M059J (cell line): ENCODE data around the gene CCDC18. TPM values are rescaled to one million over a fixed set of nuclear protein-coding genes. Genes with fewer than 3 reads are reported as not detected.
"Not testable (repeated sequence)": the region's sequence is repeated elsewhere in the genome, so short reads cannot be mapped to it uniquely, and the experiment has no call there.

Experiments
- DNase-seq: peaks from one replicate; pipeline ENCODE4 v3.0.0-alpha.2; 2012; ENCODE audit warnings: low read depth
- total RNA-seq: library from RNA; depleted of rRNA; stranded (reverse); fragments of >200 nt; shearing (Covaris generic); gene quantifications from 2 replicates; pipeline ENCODE4 v1.2.3, GENCODE V29; 2014; rRNA removed

Gene CCDC18, protein sequence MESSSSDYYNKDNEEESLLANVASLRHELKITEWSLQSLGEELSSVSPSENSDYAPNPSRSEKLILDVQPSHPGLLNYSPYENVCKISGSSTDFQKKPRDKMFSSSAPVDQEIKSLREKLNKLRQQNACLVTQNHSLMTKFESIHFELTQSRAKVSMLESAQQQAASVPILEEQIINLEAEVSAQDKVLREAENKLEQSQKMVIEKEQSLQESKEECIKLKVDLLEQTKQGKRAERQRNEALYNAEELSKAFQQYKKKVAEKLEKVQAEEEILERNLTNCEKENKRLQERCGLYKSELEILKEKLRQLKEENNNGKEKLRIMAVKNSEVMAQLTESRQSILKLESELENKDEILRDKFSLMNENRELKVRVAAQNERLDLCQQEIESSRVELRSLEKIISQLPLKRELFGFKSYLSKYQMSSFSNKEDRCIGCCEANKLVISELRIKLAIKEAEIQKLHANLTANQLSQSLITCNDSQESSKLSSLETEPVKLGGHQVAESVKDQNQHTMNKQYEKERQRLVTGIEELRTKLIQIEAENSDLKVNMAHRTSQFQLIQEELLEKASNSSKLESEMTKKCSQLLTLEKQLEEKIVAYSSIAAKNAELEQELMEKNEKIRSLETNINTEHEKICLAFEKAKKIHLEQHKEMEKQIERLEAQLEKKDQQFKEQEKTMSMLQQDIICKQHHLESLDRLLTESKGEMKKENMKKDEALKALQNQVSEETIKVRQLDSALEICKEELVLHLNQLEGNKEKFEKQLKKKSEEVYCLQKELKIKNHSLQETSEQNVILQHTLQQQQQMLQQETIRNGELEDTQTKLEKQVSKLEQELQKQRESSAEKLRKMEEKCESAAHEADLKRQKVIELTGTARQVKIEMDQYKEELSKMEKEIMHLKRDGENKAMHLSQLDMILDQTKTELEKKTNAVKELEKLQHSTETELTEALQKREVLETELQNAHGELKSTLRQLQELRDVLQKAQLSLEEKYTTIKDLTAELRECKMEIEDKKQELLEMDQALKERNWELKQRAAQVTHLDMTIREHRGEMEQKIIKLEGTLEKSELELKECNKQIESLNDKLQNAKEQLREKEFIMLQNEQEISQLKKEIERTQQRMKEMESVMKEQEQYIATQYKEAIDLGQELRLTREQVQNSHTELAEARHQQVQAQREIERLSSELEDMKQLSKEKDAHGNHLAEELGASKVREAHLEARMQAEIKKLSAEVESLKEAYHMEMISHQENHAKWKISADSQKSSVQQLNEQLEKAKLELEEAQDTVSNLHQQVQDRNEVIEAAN (N-terminal part only)
- 9.0 and 14.2 TPM in 2 replicates for total RNA-seq

DNA sequence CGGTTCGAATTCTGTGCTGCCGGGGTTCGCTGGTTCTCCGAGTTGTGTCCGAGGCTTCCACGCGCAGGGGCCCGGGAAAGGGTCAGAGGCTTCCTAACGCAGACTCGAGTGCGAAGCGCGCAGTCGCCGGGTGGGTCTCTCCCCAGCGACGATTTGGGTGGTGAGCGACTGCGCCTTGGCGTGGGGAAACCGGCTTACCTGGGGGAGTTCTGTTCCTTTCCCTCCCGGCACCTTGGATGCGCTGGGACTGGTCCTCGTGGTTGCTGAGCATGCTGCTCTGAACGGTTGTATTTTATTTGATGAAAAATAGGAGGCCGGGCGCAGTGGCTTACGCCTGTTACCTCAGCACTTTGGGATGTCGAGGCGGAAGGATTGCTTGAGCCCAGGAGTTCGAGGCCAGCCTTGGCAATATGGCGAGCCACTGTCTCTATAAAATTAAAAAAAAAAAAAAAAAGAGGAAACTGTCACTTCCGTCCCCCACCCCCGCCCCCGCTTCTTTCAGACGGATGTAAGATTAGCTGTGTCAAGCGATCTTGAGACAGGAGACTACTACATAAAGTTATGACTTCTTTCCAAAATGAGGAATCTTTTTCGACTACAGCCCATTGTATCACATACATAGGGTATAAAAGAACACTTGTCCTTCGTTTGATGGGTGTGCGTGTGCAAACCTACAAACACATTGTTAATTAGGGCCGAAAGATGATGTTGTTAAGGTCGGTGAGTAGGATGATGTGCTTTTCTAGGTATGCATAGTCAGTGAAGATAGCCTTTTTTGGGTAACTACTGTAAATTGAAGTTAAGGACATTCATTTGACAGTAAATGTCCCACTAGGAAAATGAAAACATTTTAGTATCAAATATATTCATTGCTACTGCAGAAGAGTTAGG is at the start of gene CCDC18:
Gene CCDC18 (plus strand): TSS at position 2 of the 891 bp plus-strand sequence. CDS start 2,638 bp downstream, outside the sequence.
- peak; percentile 69 for DNase-seq

DNA sequence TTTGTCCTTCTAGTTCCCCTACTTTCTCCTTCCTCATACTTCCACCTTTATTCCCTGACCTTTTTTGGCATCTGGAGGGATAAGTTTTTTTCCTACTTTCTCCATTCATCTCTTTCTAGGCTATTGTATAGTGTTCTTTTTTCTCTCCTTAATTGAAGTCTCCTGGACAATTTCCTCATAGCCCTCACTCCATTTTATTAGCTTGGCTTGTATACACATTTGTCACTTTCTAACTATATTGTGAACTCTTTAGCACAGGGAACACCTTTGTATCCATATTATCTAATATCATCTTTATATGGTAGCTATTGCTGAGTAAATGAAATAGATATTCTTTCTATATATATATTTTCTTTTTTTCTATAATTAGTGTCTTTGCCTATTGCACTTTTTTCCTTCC is 47.9 kb upstream of the CCDC18 start:
- DNase-seq, result no peak

DNA sequence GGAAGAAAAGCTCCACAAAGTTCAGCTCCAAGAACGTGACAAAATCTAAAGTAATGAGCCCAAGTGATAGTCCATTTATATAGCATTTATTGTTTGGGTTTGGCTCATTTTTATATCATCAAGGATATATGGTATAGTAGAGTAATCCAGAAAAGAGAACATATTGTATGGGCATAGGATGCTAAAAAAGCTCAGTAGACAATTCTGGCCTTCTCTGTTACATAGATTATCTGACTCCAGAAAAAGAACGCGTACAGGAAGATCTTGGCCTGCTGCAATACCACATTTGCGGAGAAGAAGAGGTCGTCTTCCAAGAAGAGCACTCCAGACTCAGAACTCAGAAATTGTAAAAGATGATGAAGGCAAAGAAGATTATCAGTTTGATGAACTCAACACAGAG is 44.1 kb upstream of the CCDC18 start:
- DNase-seq, result no peak

DNA sequence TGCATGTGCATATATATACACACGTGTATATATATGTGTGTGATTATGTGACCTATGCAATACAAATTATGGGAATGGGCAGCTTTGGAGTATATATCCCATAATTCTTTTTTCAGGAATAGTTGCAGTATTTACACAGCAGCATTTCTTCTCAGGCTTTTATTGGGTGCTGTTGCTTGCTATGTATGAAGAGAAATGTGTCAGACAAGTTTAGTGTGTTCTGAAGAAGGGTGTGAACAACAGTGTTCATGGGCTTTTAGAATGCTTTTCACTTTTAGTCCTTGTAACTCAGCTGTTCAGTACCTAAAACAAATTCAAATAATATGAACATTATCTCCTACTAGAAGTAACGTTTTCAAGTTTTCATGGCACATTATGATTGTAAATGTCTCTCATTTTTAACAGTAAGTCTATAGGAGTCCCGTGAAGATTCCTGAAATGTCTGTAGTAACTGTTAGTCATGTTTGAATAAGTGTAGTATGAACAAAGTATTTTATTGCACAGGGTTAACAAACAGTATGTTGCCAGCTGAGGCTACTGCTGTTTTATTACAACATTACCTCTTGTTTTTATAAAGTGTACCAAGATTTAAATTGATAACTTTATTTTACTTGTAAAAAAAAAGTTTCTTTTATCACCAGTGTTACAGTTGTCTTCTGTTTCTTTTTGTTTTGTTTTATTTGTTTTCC is 42.8 kb upstream of the CCDC18 start:
- DNase-seq, result no peak

DNA sequence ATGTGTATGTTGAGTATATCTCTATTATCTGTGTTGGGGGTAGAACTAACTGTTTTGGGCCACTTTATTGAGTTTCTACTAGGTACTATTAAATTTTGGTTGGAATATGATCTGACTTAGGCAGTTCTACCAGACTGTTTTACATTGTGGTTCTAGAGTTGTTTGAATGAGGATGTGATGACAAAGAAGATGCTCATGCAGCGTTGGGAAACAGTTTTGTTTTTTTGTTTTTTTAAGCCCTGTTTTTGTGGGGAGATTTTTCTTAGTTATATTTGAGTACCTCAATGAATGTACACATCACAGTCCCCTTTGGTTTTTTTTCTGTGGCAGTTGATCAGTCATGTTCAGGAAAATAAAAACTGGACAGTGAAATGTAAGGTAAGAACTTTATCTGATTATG is 40.4 kb upstream of the CCDC18 start:
- DNase-seq, result no peak

DNA sequence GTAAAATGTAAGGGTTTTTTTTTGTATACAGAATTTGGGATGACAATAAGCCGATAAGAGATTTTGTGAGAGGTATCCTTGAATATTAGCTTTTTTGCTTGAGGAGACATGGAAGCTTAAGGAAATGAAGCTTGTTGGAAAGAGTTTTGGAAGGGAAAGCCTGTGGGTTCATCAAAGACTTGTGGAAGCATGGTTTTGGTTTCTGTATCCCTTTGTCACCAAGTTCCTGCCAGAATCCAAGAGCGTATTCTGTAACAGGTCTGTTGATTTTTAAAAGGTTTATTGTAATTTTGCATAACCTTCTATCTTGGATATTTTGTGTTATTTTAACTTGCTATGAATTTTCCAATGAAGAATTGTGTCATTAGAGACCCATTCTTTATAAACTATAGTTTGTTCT is 38.4 kb upstream of the CCDC18 start:
- DNase-seq, result no peak

DNA sequence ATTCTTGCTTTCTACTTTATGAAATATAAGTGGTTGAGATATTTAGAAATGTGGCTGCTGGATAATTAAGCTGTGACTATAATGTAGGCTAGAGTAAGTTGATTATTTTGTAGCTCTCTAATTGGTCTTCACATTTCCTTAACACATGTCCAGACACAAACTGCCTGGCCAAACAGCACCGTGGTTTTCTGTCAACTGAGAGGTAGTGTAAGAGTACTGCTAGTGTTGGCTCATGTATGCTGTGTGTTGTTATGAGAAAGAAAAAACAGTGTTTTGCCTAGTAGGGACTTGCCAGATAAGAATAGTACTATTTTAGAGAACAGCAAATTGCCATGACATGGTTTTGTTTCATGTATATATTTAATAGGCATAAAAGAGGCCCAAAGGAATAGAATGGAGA is 37.4 kb upstream of the CCDC18 start:
- no peak for DNase-seq

DNA sequence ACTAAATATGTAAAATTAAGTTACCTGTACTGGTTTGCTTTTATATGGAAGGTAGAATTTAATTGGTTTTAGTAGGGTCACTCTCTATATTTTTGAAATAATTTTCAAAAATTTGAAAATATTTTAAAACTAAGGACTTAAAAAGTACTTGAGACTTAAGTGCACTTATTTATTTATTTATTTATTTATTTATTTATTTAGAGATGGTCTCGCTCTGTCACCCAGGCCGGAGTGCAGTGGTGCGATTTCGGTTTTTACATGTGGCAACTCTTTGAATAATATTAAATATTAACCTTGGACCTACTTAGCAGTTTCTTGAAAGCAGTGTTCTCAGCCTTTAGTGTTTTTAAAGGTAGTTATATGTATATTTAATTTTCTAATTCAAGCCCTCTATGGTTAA is 36.8 kb upstream of the CCDC18 start:
- no peak for DNase-seq

DNA sequence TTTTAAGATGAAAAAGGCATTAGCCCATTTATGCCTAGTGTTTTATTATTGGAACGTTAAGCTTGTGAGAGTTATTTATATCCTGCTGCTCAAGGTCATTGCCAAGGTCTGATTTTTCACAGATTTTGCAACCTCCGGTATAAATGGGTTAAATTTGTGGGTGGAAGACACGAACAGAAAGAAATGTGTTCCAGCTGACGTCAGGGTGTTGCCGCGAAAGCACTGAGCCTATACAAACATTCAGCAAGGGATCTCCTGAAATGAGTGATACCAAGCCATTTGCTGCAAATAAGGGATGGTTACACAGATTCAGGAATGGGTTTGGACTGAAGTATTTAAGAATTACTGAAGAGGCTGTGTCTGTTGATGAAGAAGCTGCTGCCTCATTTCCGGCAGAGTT is 32.5 kb upstream of the CCDC18 start:
- no peak for DNase-seq

DNA sequence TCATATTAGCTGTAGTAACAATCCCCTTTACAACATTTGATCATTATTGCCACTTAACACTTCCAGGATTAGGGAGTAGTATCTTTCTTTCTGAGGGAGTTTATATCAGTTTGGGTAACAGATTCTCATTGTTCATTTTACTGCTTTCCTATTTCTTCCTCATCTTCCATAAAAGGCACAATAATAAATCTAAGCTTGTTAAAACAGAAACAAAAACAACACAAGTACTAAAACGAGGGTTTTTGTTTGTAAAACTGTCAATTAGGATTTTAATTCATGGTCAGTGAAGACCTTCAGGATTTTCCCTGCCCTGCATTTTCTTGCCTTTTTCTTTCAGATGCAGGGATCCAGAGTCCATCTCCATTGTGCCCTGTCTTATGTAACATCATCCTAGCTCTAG is 29.8 kb upstream of the CCDC18 start:
- no peak for DNase-seq

DNA sequence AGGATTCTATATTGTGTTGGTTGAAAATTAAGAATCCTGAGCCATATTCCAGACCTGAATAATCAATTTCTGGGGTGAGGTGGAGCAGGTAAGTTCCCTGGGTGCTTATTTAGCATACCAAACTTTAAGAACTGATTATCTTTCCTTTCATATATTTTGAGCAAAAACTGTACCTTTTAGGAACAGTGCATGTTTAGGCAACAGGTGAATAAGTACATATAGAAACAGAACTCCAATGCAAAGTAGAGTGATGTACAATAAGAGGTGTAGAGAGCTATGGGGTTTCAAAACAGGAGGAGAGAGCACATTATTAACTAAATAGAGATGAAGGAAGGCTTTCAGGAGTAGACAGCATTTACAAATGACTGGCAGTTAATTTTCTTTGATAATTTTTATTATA is 29.1 kb upstream of the CCDC18 start:
- no peak for DNase-seq

DNA sequence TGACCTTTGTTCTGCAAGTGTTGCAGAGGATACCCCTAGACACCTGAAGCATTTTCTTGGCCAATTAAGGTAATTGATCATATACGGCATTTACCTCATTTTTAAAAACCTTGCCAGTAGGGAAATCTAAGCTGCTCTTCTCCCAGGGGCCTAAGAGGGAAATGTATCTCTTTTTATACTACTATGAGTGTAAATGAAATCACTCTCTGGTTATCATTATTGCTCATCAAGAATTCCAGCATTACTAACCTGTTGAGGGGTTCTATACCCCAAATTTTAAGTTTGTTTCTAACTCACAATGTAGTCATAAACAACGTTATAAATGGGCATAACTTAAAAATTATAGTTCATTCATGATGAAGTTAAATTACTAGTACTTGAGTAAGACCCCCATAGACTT is 27.7 kb upstream of the CCDC18 start:
- DNase-seq, result no peak

DNA sequence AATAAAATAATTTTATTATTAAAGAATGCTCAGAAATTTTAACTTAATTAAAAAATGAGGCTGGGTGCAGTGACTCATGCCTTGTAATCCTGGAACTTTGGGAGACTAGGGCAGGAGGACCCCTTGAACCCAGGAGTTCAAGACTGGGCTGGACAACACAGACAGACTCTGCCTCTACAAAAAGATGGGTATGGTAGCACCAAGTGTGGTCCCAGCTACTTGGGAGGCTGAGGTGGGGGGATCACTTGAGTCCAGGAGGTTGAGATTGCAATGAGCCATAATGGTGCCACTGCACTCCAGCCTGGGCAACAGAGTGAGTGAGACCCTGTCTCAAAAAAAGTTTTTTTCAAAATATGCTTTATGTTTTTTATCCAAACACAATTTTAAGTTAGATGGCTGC is 25.6 kb upstream of the CCDC18 start:
- no peak for DNase-seq

DNA sequence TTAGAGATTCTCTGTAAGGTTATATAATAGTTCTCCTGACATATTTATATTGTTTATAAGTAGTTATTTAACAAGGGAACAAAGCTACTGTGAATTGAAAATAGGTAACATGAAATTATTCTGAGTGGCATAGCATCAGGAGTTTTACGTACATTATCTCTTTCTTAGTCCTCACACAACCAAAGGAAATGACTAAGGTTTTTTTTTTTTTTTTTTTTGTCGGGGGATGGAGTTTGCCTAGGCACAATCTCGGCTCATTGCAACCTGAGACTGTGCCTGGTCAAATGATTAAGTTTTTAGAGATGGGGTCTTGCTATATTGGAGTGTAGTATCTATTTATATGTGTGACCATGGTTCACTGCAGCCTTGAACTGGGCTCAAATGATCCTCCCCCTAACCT is 25.2 kb upstream of the CCDC18 start:
- DNase-seq, result peak; percentile 24

DNA sequence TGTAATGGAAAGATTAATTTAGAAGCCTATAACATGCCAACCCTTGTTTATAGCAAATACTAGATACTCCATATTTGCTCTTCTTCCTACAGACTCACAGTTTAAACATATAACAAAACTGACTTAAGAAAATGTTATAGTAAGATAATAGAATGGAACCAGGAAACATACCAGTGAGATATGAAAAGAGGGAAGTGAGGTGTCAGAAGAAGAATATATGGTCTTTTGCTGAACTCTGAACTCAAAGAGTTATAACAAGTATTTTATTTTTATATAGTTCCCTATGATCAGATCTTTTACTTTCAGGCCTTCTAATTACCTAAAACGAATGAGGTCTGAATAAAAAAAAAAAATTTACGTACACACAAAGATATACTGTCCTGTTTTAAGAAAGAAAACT is 21.2 kb upstream of the CCDC18 start:
- DNase-seq, result no peak

DNA sequence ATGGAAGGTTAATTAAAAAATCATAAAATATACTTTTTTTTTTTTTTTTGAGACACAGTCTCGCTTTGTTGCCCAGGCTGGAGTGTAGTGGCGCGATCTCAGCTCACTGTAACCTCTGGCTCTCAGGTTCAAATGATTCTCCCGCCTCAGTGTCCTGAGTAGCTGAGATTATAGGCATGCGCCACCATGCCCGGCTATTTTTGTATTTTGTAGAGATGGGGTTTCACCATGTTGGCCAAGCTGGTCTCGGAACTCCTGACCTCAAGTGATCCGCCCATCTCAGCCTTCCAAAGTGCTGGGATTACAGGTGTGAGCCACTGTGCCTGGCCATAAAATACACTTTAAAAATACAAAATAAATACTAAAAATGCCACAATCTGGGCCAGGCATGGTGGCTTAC is 17.2 kb upstream of the CCDC18 start:
- not testable (repeated sequence) for DNase-seq

DNA sequence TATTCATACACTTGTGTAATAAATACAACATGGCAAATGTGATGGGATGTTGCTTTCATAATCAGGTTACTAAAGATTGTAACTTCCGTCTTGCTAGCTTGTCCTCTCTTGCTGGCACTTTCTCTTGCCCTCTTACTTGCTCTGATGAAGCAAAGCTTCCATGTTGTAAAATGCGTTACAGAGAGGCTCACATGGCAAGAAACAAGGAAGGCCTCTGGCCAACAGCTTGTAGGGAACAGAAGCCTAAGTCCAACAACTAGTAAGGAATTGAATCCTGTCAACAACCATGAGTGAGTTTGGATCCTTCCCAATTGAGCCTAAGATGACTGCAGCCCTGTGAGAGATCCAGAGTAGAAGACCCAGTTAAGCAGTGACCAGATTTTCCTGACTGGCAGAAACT is 15.7 kb upstream of the CCDC18 start:
- no peak for DNase-seq

DNA sequence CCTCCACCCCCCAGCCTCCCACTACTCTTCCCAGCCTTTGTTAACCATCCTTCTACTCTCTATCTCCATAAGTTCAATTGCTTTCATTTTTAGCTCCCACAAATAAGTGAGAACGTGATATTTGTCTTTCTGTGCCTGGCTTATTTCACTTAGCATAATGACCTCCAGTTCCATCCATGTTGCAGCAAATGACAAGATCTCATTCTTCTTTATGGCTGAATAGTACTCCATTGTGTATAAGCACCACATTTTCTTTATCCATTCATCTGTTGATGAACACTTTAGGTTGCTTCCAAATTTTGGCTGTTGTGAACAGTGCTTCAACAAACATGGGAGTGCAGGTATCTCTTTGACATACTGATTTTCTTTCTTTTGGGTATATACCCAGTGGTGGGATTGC is 14.6 kb upstream of the CCDC18 start:
- not testable (repeated sequence) for DNase-seq

DNA sequence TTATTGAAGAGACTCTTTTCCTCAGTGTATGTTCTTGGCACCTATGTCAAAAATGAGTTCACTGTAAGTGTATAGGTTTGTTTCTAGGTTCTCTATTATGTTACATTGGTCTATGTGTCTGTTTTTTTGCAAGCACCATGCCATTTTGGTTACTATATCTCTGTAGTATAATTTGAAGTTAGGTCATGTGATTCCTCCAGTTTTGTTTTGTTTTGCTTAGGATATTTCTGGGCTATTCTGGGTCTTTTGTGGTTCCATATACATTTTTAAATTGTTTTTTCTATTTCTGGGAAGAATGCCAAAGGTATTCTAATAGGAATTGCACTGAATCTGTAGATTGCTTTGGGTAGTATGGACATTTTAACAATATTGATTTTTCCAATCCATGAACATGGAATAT is 13.5 kb upstream of the CCDC18 start:
- no peak for DNase-seq

DNA sequence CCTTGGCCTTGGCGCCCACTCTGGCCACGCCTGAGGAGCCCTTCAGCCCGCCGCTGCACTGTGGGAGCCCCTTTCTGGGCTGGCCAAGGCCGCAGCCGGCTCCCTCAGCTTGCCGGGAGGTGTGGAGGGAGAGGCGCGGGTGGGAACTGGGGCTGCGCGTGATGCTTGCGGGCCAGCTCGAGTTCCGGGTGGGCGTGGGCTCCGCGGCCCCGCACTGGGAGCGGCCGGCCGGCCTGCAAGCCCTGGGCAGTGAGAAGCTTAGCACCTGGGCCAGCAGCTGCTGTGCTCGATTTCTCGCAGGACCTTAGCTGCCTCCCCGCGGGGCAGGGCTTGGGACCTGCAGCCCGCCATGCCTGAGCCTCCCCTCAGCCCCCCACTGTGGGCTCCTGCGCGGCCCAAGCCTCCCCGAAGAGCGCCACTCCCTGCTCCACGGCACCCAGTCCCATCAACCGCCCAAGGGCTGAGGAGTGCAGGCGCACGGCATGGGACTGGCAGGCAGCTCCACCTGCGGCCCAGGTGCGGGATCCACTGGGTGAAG is 10.3 kb upstream of the CCDC18 start:
- DNase-seq, result not testable (repeated sequence)
